RWPE2 (cell line): ENCODE measurements around the gene TSEN2.

ENCODE experiments used
- ATAC-seq: fragments of 200-7000 bp; cut with Tn5 transposase; 3 replicates; pipeline ENCODE4 v1.9.1; 2021; ENCODE audit warnings: low read depth
- DNase-seq: peaks from one replicate; pipeline ENCODE4 v3.0.0-alpha.2; 2020; ENCODE audit warnings: low spot score
- H3K27ac ChIP-seq: fragments of 450-650 bp; 2 replicates; pipeline ENCODE4 v1.5.1; 2017; ENCODE audit warnings: mild to moderate bottlenecking; ENCODE audit not compliant: poor library complexity, severe bottlenecking
- H3K27me3 ChIP-seq: fragments of 250-450 bp; sonication (Bioruptor Pico); 2 replicates; pipeline ENCODE4 v1.5.1; 2021; ENCODE audit warnings: mild to moderate bottlenecking, moderate library complexity; ENCODE audit not compliant: insufficient read depth, poor library complexity, severe bottlenecking
- H3K36me3 ChIP-seq: fragments of 250-450 bp; sonication (Bioruptor Pico); 2 replicates; pipeline ENCODE4 v1.5.1; 2020; ENCODE audit warnings: low read depth, mild to moderate bottlenecking, moderate library complexity
- H3K4me1 ChIP-seq: fragments of 250-450 bp; sonication (Bioruptor Pico); 2 replicates; pipeline ENCODE4 v1.5.1; 2021; ENCODE audit warnings: mild to moderate bottlenecking, moderate library complexity; ENCODE audit not compliant: insufficient read depth, poor library complexity, severe bottlenecking
- H3K4me3 ChIP-seq: fragments of 250-450 bp; sonication (Bioruptor Pico); 2 replicates; pipeline ENCODE4 v1.5.1; 2021; ENCODE audit warnings: mild to moderate bottlenecking, moderate library complexity; ENCODE audit not compliant: severe bottlenecking
- H3K9me3 ChIP-seq: fragments of 250-450 bp; sonication (Bioruptor Pico); 2 replicates; pipeline ENCODE4 v1.5.1; 2021; ENCODE audit warnings: mild to moderate bottlenecking, moderate library complexity; ENCODE audit not compliant: severe bottlenecking
- CTCF ChIP-seq: fragments of 450-650 bp; IDR thresholded peaks from one replicate; pipeline ENCODE4 v1.5.1; 2017; ENCODE audit warnings: mild to moderate bottlenecking, moderate library complexity; ENCODE audit not compliant: poor library complexity, severe bottlenecking

TSEN2 gene

GRCh38 chr3:12549971-12550760, 65.9 kb downstream of the TSEN2 start:
- H3K4me3 ChIP-seq: no peak overlapping the region
- no peak for TF ChIP-seq CTCF
- H3K4me1 ChIP-seq: peaks cover 5% of the 10 kb centered on the region
- ATAC-seq (no peak), DNase-seq (no peak)
- no peaks in the 10 kb centered on the region for H3K36me3 ChIP-seq
- H3K27ac ChIP-seq: no peak overlapping the region
- no peaks in the 10 kb centered on the region for H3K9me3 ChIP-seq
- no peaks in the 10 kb centered on the region for H3K27me3 ChIP-seq

DNA sequence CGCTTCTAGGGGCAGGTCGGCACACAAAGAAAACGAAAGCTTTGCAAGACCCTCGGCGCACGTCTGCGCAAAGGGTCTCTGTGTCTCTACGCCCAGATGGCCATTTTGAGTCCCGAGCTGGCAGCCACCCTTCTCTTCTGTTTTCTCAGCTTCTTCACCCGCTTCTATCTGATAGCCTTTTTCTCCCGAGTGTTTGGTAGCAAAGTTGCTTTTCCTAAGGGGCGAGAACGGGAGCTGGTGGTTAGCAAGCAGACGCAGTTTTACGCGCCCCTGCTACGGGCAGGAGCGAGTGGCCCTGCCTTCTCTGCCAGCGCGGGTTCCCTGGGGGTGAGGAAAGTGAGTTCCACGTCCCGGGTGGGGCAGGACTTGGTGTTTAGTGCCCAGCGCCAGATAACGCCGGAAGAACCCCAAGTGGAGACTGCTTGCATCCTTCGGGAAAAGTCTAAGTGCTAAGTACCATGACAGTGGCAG, 69.7 kb downstream of the TSEN2 start:
- Histone ChIP-seq H3K4me1 (peaks cover 12% of the 10 kb centered on the region), H3K36me3 (no peaks in the 10 kb centered on the region), H3K27me3 (no peaks in the 10 kb centered on the region), H3K27ac (peak overlapping the region; percentile 18), H3K9me3 (no peaks in the 10 kb centered on the region), H3K4me3 (peak overlapping the region; percentile 29)
- ATAC-seq (no peak; the same call in 2 of the 3 replicates), DNase-seq (no peak)
- TF ChIP-seq CTCF: no peak

DNA sequence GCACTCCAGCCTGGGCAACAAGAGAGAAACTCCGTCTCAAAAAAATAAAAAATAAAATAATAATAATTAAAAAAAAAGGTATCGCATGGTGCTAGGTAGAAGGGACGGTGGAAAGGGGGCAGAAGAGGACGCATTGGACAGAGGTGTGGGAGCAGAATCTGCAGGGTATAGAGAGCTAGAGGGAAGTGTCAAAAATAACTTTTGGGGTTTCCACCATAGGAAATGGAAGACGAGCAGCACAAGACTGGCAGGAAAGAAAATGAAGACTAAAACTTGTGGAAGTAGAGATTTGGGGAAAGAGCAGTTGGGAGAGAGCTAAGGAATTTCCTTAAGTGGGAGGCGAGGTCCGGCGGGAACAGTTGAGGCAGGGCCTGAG, 72.0 kb downstream of the TSEN2 start:
- TF ChIP-seq CTCF: no peak
- Histone ChIP-seq H3K36me3 (no peaks in the 10 kb centered on the region), H3K27ac (peak overlapping the region; percentile 70), H3K9me3 (no peaks in the 10 kb centered on the region), H3K4me1 (peaks cover 14% of the 10 kb centered on the region), H3K27me3 (no peaks in the 10 kb centered on the region), H3K4me3 (peak overlapping the region; percentile 76)
- peak; percentile 6; the same call in 2 of the 3 replicates for ATAC-seq
- DNase-seq: no peak

GRCh38 chr3:12556690-12557472, 72.6 kb downstream of the TSEN2 start, which contains the start of gene MKRN2:
TSS of gene MKRN2 (plus strand) at chr3:12557087. CDS start at chr3:12557151, 64 bp downstream.
- ATAC-seq (peak; percentile 89), DNase-seq (peak; percentile 90)
- TF ChIP-seq CTCF: peak; percentile 6

More at GRCh38 chr3:12556690-12557472, 72.6 kb downstream of the TSEN2 start, which contains the start of gene MKRN2:
- no peaks in the 10 kb centered on the region for H3K36me3 ChIP-seq
- H3K9me3 ChIP-seq: no peaks in the 10 kb centered on the region
- H3K27me3 ChIP-seq: no peaks in the 10 kb centered on the region
- peak within 1 kb of the TSS; percentile 70 for H3K27ac ChIP-seq
- H3K4me1 ChIP-seq: peaks cover 14% of the 10 kb centered on the region
- peak within 1 kb of the TSS; percentile 76 for H3K4me3 ChIP-seq
